GM20000 (cell line): ENCODE data around the gene KMT5C.

Source experiments
- DNase-seq: peaks from one replicate; pipeline ENCODE4 v3.0.0; 2012; ENCODE audit warnings: low spot score
- TF ChIP-seq, protein P1 (sequence below): IDR thresholded peaks from 2 replicates; pipeline ENCODE4 v1.5.1; 2012; ENCODE audit warnings: mild to moderate bottlenecking, control low read depth; ENCODE audit errors: extremely low read depth, missing control alignments

KMT5C gene

GRCh38 chr19:55345101-55345817 is 5.6 kb downstream of the KMT5C start:
- TF ChIP-seq, protein P1, sequence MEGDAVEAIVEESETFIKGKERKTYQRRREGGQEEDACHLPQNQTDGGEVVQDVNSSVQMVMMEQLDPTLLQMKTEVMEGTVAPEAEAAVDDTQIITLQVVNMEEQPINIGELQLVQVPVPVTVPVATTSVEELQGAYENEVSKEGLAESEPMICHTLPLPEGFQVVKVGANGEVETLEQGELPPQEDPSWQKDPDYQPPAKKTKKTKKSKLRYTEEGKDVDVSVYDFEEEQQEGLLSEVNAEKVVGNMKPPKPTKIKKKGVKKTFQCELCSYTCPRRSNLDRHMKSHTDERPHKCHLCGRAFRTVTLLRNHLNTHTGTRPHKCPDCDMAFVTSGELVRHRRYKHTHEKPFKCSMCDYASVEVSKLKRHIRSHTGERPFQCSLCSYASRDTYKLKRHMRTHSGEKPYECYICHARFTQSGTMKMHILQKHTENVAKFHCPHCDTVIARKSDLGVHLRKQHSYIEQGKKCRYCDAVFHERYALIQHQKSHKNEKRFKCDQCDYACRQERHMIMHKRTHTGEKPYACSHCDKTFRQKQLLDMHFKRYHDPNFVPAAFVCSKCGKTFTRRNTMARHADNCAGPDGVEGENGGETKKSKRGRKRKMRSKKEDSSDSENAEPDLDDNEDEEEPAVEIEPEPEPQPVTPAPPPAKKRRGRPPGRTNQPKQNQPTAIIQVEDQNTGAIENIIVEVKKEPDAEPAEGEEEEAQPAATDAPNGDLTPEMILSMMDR = no peak
- no peak for DNase-seq

- DNase-seq = no peak
- TF ChIP-seq, protein P1 = no peak
Observed at GRCh38 chr19:55345818-55346724, 6.4 kb downstream of the KMT5C start.

DNA sequence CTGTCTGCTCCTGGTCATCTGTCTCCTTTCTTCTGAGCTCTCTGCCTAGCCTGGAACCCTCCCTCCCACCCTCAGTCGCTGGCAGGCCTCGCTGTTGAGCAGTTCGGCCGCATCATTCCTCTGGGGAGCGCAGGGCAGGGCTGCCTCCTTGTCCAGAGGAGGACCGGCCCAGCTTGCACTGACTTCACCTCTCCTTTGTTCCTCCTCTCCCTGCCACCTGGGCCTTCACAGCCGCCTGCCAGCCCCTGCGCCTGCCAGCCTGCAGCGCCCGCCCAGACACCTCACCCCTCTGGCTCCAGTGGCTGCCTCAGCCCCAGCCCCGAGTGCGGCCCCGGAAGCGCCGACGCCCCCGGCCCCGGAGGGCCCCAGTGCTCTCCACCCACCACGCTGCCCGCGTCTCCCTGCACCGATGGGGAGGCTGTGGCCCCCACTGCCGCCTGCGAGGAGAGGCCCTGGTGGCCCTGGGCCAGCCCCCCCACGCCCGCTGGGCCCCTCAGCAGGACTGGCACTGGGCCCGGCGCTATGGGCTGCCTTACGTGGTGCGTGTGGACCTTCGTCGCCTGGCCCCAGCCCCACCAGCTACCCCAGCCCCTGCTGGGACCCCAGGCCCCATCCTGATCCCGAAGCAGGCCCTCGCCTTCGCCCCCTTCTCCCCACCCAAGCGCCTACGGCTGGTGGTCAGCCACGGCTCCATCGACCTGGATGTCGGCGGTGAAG is 7.2 kb downstream of the KMT5C start:
- no peak for DNase-seq
- TF ChIP-seq, protein P1 = no peak

DNA sequence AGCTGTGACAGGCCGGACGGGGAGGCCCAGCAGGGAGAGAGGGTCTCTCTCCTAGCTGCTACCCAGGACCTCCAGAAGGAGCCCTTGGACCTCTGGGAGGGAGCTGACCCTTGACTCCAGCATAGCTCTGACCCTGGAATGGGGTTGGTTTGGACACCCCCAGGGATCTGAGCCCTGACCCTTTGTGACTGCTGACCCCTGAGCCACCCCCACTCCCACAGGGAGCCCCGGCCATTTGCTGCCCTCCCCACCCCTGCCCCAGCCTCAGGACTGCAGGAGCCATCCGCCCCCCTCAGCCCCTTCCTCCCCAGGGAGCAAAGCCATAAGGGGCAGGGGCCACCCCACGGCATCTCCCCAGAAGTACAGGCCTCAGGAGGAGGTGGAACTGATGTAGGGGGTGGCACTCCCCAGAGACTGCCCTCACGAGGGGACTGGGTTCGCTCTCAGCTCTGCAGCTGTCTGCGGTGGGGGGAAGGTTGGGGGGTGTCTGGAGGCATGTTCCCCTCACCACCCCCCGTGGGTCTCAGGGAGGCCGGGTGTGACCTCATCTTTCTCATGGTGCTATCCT is 7.8 kb downstream of the KMT5C start:
- TF ChIP-seq, protein P1 = no peak
- DNase-seq = no peak

GRCh38 chr19:55348317-55349034 is 8.8 kb downstream of the KMT5C start:
- DNase-seq = no peak

GRCh38 chr19:55350620-55351315 is 11.1 kb downstream of the KMT5C start:
- no peak for DNase-seq
- TF ChIP-seq, protein P1 = no peak

More at GRCh38 chr19:55348317-55349034, 8.8 kb downstream of the KMT5C start:
- TF ChIP-seq, protein P1 = no peak
